Nephron progenitor cell (in vitro differentiated cells): ENCODE data around the gene ETV4.
A peak's percentile ranks its signal among the peaks of the same experiment; 100 is the strongest.

Source experiments
- DNase-seq: peaks from one replicate; pipeline ENCODE4 v3.0.0; 2021
- H3K27ac Mint-ChIP-seq: 2 replicates; pipeline ENCODE4 v1.8.0; 2021; ENCODE audit warnings: mild to moderate bottlenecking, moderate library complexity, mixed read lengths
- H3K27me3 Mint-ChIP-seq: 2 replicates; pipeline ENCODE4 v1.8.0; 2021; ENCODE audit warnings: mild to moderate bottlenecking, low read depth, mixed read lengths; ENCODE audit not compliant: poor library complexity
- H3K36me3 Mint-ChIP-seq: 2 replicates; pipeline ENCODE4 v1.8.0; 2021; ENCODE audit warnings: low read depth, mixed read lengths
- H3K4me1 Mint-ChIP-seq: 2 replicates; pipeline ENCODE4 v1.8.0; 2021; ENCODE audit warnings: mixed read lengths
- H3K4me3 Mint-ChIP-seq: 2 replicates; pipeline ENCODE4 v1.8.0; 2021; ENCODE audit warnings: mild to moderate bottlenecking, moderate library complexity, mixed read lengths
- H3K9me3 Mint-ChIP-seq: 2 replicates; pipeline ENCODE4 v1.8.0; 2021; ENCODE audit warnings: mild to moderate bottlenecking, moderate library complexity, mixed read lengths
- TF ChIP-seq, protein P1 (sequence below): fragments of 200-600 bp; sonication (generic); IDR thresholded peaks from 2 replicates; pipeline ENCODE4 v1.5.0; 2021; ENCODE audit warnings: antibody characterized with exemption

ETV4 gene

GRCh38 chr17:43579566-43580140 is 33.5 kb upstream of the ETV4 start:
- DNase-seq = no peak
- Mint-ChIP-seq H3K27me3 (peaks cover 33% of the 10 kb centered on the region), H3K27ac (peak overlapping the region; percentile 87), H3K4me1 (peaks cover 91% of the 10 kb centered on the region), H3K36me3 (no peaks in the 10 kb centered on the region), H3K4me3 (peak overlapping the region; percentile 49), H3K9me3 (no peaks in the 10 kb centered on the region)
- TF ChIP-seq, protein P1, sequence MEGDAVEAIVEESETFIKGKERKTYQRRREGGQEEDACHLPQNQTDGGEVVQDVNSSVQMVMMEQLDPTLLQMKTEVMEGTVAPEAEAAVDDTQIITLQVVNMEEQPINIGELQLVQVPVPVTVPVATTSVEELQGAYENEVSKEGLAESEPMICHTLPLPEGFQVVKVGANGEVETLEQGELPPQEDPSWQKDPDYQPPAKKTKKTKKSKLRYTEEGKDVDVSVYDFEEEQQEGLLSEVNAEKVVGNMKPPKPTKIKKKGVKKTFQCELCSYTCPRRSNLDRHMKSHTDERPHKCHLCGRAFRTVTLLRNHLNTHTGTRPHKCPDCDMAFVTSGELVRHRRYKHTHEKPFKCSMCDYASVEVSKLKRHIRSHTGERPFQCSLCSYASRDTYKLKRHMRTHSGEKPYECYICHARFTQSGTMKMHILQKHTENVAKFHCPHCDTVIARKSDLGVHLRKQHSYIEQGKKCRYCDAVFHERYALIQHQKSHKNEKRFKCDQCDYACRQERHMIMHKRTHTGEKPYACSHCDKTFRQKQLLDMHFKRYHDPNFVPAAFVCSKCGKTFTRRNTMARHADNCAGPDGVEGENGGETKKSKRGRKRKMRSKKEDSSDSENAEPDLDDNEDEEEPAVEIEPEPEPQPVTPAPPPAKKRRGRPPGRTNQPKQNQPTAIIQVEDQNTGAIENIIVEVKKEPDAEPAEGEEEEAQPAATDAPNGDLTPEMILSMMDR = no peak

DNA sequence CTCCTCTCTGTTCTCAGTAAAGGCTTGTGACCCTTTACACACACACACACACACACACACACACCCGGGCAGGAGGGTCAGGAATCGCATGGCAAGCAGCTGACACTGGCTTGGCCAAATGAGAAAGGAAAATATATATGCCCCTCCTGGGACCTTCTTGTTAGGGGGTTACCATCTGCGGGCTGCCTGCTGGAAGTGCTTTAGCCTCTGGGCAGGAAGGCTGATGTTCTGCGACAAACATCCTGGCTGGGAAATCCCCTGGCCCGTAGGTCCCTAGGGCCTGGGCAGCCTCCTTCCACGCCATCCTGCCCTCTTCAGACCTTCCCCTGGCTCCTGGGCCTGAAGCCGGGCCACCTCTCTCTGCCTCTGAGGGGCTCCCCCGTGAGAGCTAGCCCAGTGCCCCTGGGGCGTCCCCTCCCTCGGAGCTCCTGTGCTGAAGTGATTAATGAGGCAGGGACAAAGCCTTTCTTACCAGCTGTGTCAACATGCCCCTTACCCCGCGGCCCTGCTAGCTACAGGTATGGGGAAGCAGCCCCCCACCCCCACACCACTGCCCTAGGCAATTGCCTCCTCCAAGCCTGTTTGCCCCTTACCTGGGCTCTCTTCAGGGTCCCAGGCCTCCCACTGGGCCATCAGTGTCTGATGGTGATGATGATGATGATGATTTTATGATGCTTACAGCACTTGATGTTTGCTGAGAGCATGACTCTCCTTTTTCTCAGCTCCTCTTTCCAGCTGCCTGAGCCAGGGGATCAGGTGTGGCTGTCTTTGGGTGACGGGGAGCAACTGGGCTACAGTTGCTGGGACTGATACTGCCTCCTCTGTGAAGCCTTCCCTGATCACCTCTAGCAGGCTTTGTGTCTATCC is 32.8 kb upstream of the ETV4 start:
- H3K27me3 Mint-ChIP-seq = peaks cover 30% of the 10 kb centered on the region
- TF ChIP-seq, protein P1 = no peak
- H3K4me3 Mint-ChIP-seq = peak overlapping the region; percentile 14

DNA sequence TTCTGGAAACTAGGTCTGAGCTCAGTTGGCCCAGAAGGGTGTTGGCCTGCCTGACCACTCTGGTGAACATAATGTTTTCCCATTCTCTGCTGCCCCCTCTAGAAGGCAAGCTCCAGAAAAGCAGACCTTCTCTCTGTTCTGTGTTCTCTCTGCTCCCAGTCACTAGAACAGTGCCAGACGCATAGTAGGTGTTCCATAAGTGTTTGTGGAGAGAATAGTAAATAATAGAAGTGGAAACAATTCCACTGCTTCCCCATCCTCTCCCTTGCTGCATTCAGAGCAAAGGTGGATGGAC is 32.2 kb upstream of the ETV4 start:
- Mint-ChIP-seq H3K27me3 (peaks cover 24% of the 10 kb centered on the region), H3K4me1 (peaks cover 95% of the 10 kb centered on the region), H3K27ac (peak overlapping the region; percentile 79), H3K4me3 (peak overlapping the region; percentile 14), H3K36me3 (no peaks in the 10 kb centered on the region), H3K9me3 (no peaks in the 10 kb centered on the region)
- TF ChIP-seq, protein P1 = no peak
- DNase-seq = no peak

More for the DNA sequence above, 32.8 kb upstream of the ETV4 start:
- H3K9me3 Mint-ChIP-seq = no peaks in the 10 kb centered on the region
- no peaks in the 10 kb centered on the region for H3K36me3 Mint-ChIP-seq
- peak overlapping the region; percentile 87 for H3K27ac Mint-ChIP-seq
- peaks cover 95% of the 10 kb centered on the region for H3K4me1 Mint-ChIP-seq
- DNase-seq = peak; percentile 67

DNA sequence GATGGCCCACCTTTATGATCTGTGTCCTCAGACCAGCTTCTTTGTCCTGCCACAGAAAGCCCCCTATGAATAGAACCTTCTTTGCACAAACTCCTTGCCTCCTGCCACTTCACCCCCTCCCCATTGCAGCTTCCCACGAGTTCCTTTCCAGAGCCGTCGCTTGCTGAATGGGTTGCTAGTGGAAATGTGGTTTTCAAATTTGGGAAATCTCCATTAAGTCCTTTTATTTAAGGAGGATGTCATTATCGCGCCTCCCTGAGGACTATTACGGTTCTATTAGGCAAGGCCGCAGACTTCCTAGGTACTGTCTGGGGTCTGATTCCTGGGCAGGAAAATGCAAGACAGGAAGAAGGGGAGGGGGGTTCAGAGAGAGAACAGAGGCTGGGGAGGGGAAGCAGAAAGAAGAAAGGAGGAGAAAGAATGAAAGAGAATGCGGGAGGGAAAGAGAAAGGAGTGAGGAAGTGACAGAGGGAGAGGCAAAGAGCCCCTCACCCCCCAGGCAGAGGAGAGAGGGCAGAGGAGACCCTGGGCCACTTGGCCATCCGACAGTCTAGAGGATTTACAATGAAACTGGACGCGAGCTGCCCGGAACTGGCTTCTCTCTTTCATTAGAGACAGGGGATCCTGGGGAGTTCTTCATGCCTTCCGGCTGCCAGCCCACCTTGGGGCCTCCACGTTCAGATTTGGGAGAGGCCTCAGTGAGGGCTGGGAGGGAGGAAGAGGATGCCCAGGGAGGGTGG is 31.7 kb upstream of the ETV4 start:
- TF ChIP-seq, protein P1 = no peak
- peak overlapping the region; percentile 11 for H3K4me3 Mint-ChIP-seq
- H3K27me3 Mint-ChIP-seq = peaks cover 19% of the 10 kb centered on the region
- DNase-seq = no peak
- H3K4me1 Mint-ChIP-seq = peaks cover 94% of the 10 kb centered on the region
- no peaks in the 10 kb centered on the region for H3K9me3 Mint-ChIP-seq
- peak overlapping the region; percentile 79 for H3K27ac Mint-ChIP-seq
- no peaks in the 10 kb centered on the region for H3K36me3 Mint-ChIP-seq

DNA sequence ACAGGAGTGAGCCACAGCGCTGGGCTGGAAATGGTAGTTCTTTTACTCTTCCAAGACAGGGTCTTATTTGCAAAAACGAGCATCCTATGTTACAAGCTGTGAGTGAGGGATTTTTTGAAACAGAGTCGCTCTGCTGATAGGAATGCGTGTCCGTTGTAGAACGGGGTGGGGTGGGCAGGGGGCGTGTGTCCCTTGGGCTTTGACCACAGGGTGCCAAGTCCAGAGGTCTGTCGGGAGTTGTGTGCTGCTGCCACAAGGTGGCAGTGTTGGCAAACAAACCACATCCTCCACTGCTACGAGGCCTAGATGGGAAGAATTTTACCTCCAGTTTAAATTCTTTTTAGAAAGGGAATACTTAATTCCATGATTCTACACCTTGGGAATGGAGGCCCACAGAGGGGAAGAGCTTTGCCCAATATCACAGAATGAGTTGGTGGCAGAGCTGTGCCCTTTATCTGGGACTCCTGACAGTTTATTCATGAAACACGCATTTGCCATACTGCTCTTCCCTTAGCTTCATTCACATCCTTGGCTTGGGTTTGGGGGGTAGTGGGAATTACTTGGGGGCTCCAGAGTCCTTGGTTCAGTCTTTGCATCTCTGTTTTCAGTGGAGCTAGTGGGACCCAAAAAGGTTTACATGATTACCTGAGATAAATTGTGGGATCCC is 30.6 kb upstream of the ETV4 start:
- Mint-ChIP-seq H3K4me3 (peak overlapping the region; percentile 33), H3K4me1 (peaks cover 85% of the 10 kb centered on the region), H3K27ac (no peak overlapping the region), H3K9me3 (no peaks in the 10 kb centered on the region), H3K27me3 (peaks cover 20% of the 10 kb centered on the region), H3K36me3 (no peaks in the 10 kb centered on the region)
- TF ChIP-seq, protein P1 = peak; percentile 96
- DNase-seq = peak; percentile 78
